GM21447 (cell line): ENCODE results near the gene CD99L2.
A peak's percentile ranks its signal among the peaks of the same experiment; 100 is the strongest.
"Not testable (repeated sequence)": the region's sequence is repeated elsewhere in the genome, so short reads cannot be mapped to it uniquely, and the experiment has no call there.

Experiments
- ATAC-seq: cut with Tn5 transposase; IDR thresholded peaks from one replicate; pipeline ENCODE4 v1.9.1; 2021; ENCODE audit not compliant: unreplicated experiment

CD99L2 gene

DNA sequence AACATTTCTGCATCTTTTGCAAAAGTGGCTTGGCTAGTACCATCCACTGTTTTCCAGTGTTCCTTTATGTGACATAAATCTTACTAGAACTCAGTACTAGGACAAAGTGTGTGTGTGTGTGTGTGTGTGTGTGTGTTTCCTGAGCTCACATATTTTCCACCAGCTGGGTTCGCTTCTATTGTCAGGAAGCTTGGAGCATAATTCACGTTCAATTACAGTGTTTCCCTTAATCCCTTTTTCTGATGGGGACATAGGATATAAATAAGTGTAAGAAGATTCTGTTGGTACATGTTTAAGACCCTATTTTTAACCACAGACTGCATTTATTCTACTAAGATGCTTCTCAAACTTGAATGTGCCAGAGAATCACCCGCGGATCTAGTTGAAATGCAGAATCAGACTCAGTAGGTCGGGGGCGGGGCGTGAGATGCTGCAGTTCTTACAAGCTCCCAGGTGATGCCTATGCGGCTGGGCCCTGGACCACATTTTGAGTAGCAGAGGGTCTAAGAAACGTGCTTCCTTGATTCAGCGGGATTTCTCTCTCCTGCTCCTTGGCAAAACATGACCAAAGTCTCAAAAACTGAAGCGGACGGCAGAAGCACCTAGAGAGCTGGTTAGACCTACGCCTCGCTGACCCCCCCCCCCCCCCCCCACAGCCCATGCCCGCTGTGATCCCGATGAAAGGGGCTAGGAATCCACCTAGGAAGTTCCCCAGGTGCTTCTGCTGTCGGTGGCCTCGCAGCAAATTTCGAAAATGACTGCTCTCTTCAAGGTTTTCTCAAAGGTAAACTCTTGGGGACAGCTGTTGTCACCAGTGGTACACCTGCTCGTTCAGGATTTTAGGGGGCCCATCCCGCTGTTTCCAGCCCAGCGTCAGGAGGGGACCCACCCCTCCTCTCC lies 797 bp downstream of the CD99L2 start:
- peak; percentile 1 for ATAC-seq

DNA sequence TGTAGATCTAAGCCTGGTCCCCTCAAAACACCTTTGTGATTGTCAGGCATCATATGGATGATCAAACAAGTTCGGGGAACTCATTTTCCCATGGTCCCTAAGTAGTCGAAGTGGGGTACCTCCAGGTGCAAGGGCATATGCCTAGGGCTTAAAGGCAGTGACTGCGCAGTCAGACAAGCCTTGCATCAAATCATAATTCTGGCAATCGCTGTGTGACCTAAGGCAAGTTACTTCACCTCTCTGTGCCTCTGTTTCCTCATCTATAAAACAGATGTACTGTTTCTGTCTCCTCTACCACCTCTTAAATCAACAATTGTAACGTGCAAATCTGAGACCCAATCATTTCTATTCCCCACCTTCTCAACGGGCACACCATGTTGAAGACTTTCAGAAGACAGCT lies 1.8 kb downstream of the CD99L2 start:
- ATAC-seq, result no peak

DNA sequence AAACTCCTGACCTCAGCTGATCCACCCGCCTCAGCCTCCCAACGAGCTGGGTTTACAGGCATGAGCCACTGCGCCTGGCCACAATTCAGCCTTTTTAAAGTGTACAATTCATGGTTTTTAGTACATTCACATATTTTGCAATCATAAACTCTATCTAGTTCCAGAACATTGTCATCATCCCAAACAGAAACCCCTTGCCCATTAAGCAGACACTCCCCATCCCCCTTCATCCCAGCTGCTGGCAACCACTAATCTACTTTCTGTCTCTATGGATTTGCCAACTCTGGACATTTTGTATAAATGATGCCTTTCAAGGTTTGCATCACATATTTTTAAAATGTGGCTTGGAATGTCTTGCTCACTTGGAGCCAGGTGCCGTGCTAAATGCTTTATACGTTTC lies 4.5 kb downstream of the CD99L2 start:
- ATAC-seq, result no peak

DNA sequence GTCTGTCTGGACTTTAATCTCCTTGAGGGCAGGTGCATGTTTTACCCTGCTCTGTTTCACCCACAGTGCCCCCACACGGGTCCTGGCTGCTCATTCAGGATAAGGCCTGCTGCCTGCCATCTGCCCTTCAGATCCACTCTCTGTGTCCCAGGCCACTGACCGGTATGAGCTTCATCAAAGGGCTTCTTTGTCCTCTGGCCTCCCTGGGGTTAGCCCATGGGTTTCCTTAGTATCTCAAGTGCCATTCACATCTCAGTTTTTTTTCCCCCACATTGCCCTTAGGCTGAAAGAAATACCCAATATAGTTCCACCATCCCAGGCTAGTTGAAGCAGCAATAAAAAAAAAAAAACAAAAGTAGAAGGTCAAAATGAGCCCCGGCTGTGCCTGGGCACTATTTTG lies 9.3 kb downstream of the CD99L2 start:
- no peak for ATAC-seq

DNA sequence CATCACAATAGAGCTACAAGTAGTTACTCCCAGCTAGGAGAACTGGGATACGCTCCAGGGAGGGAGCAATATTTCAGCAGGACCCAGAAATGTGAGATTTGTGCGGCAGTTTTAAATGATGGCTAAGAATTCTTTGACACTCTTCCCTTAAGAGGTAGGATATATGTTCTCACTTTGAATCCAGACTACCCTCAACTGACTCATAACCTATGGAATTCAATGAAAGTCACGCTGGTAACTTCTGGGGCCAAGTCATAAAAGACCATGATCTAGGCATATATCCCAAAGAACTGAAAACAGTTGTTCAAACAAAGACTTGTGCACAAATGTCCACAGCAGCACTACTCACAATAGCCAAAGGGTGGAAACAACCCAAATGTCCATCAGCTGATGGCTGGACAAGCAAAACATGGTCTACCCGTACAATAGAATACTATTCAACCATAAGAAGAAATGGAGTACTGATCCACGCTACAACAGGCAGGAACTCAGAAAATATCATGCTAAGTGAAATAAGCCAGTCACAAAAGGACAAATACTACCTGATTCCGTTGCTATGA lies 10.5 kb downstream of the CD99L2 start:
- ATAC-seq, result no peak

DNA sequence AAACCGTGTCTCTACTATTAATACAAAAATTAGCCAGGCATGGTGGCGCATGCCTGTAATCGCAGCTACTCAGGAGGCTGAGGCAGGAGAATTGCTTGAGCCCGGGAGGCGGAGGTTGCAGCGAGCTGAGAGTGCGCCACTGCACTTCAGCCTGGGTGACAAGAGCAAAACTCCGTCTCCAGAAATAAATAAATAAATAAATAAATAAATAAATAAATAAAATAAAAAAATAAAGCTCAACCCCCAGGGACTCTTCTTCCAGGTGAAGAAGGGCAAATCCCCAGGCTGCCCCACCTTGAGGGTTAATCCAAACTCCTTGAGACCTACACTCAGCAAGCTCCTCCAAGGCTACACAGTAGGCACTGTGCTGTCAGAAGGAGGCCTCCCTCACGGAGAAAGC lies 11.2 kb downstream of the CD99L2 start:
- ATAC-seq, result not testable (repeated sequence)

DNA sequence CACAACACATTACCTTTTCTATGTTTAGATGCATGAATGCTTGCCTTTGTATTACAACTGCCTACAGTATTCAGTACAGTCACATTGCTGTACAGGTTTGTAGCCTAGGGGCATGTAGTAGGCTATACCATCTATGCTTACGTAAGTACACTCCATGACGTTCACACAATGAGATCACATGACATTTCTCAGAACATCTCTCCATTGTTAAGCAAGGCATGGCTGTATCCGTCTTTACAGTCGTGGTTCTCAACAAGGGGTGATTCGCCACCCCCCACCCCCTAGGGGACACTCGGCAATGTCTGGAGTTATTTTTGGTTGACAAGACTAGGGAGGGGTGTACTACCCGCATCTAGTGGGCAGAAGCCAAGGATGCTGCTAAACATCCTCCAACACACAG lies 12.1 kb downstream of the CD99L2 start:
- no peak for ATAC-seq

DNA sequence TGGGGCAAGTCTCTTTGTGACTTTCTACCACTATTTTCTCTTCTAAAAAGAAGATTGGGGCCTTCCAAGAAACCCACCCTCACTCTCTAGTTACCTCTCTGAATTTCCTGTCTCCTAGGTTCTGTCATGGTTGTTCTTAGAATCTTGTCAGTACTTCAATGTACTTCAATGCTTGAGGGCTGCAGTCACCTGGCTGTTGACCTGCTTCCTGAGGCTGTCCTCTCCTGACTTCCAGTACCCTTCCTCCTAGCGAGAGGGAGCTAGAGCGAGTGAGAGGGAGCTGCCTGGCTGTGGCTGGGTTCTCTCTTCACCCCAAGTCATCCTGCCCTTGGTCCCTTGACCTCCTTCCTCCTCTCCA lies 17.7 kb downstream of the CD99L2 start:
- ATAC-seq, result no peak

DNA sequence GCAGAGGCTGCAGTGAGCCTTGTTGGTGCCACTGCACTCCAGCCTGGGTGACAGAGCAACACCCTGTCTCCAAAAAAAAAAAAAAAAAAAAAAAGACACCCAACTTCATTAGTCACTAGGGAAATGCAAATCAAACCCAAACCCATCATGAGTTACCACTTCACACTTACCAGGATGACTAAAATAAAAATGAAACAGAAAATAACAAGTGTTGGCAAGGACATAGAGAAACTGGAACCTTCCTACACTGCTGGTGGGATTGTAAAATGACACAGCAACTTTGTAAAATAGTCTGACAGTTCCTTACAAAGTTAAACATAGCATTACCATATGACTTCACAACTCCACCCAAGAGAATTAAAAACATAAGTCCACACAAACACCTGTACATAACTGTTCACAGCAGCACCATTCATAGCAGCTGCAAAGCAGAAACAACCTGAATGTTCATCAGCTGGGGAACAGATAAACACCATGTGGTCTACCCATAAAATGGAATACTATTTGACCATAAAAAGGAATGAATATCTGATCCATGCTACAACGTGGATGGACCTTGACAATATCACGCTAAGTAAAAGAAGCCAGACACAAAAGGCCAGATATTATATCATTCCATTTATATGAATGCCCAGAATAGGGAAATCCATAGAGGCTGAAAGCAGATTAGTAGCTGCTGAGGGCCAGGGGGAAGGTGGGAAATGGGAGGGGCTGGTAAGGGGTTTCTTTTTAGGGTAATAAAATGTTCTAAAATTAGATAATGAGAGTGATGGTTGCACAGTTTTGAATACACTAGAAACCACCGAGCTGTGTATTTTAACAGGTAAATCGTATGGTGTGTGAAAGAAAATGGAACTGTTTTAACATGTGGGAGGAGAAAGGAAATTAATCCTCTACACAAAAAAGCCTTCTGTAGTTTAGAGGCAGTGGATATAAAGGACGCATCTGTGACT lies 18.3 kb downstream of the CD99L2 start:
- peak; percentile 82 for ATAC-seq

DNA sequence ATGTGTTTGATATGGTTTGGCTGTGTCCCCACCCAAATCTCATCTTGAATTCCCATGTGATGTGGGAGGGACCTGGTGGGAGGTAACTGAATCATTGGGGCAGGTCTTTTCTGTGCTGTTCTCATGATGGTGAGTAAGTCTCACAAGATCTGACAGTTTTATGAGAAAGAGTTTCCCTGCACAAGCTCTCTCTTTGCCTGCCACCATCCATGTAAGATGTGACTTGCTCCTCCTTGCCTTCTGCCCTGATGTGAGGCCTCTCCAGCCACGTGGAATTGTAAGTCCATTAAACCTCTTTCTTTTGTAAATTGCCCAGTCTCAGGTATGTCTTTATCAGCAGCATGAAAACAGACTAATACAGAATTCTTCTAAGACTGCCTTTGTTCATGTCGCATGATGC lies 22.8 kb downstream of the CD99L2 start:
- not testable (repeated sequence) for ATAC-seq

DNA sequence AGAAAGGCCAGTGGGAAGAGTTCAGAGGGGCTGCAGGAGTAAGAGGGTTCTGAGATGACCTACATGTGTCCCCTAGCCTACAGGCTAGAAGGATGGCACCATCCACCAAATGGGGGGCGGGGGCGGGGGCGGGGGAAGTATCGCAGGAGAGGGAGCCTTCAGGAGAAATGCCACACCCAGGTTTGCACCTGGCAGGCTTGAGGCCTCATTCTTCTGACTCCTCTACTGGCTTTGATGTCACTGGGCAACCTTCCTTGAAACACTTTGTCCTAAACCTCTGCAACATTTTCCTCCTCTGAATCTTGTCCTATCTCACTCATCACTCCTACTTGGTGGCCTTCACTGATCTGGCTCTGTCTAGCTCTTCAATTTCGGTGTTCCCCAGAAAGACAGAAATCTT lies 24.0 kb downstream of the CD99L2 start:
- ATAC-seq, result no peak

DNA sequence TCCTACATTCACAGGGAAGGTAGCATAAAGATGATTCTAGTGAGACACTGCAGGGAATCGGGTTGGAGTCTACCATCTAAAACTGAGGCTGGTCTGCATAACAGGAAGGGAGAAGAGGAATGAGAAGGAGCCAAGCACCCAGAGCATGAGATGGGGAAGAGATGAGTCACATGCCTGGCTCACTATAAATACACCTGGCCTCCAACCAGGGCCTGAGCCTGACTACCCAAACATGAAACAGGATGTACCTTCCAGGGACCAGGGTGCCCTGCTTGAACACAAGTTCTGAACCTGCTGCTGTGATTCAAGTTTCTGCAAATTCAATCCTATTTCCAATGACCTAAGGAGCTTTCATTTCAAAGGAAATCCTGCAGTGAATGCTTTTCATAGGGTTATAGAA lies 24.9 kb downstream of the CD99L2 start:
- peak; percentile 81 for ATAC-seq

DNA sequence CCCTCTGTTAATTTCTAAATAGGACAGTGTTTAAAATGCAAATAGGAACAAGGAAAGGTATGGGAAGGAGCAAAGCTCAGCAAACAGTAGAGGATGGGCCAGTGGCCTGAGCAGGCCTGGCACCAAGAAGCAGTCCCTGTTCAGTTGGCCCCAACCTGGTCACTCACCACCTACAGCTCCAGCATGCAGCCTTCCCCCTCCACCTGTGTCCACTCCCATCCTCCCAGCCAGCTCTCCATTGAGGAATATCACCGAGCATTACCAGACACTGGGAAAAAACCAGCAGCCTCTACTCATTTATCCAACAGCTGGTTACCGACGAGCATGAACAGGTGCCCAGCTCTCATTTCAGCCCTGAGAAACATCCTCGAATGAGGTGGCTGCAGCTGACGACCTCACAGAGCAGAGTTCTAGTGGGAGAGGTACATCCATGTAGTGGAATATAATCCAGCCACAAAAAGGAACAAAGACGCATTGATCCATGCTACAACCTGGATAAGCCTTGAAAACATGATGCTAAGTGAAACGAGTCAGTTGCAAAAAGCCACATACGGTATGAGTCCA lies 25.6 kb downstream of the CD99L2 start:
- no peak for ATAC-seq

DNA sequence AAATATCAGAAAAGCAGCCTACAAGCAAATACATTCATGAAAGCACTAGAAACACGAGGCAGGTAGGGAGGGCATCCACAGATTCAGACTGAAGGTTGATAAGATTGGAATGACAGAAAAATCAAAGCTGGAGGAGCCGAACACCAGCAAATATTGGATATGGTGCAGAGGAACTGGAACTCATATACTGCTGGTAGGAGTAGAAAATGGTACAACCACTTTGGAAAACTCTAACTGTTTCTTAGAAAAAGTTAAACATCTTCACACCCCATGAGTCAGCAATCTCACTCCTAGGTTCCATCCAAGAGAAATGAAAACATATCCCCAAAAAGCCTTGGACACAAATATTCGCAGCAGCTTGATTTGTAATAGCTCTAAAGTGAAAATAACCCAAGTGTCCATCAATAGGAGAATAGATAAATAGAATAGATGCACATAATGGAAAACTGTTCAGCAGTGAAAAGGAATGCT lies 27.1 kb downstream of the CD99L2 start:
- no peak for ATAC-seq

DNA sequence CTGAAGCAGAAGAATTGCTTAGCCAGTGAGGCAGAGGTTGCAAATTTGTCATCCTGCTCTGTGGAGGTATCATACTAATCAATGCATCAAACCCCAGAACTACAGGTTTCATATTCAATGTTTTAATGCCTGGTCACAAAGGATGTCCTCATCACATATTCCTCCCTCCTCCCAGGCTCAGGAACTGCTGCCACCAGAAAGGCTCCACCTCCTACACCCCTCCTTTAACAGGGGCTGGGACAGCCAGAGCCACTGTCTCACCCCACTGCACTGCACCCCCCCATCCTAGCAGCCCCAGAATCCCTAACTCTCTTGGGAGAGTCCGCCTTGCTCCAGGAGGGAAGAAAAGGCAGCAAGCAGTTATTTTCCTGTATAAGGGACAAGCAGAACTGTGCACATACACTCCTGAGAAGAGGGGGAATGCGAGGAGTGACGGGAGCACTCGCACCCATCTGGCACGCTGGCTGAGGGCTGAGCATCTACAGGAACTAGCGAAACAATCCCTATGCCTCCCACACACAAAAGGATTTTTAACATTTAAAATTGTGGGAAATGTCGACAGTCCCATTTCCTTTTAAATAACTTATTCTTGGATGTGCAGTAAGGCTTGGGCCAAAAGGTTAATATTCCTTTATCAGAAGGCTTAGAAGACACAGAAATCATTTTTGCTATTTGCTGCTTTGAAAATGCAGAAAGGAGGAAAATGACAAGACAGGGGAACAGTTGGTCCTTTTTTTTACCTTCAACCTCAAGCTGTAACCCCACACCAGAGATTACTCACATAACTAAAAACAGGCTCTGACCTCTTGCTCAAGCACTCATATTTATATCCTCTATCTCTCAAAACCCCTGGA lies 27.8 kb downstream of the CD99L2 start:
- ATAC-seq, result no peak

DNA sequence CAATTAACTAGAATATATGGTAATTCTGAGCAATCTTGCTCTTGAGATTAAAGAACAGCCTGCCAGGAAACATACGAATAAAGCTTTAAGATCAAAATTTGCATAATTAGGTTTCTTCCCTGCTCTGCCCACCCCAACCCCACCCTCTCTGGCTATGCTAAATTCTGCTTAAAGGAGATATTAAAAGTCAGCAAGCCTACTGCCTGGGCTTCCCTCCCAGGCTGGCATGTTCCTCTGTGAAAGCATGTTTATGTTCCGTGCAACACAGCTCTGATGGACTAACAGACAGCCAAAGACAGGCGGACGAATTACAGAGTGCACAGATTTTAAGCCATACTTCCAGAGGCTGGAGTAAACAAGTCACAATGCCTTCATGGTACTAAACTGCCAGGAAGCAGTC lies 28.4 kb downstream of the CD99L2 start:
- ATAC-seq, result no peak

DNA sequence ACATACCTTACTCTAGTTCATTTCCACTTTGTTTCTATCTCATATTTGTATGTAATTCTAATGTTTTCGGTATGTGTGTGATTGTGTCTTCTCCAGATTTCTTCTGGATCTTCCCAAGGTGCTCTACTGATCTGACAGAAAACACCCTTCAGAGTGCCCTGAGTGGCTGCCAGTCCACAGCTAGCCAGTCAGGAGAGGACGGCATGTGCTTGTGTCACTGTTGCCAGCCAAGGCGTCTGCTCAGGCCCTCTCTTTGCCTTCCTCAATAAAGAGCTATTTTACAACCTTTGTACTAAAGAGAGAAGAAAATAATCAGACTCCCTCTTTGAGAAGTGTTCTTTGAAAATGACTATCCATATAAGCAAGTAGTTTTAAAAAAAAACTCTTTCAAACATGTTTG lies 29.0 kb downstream of the CD99L2 start:
- ATAC-seq, result no peak

DNA sequence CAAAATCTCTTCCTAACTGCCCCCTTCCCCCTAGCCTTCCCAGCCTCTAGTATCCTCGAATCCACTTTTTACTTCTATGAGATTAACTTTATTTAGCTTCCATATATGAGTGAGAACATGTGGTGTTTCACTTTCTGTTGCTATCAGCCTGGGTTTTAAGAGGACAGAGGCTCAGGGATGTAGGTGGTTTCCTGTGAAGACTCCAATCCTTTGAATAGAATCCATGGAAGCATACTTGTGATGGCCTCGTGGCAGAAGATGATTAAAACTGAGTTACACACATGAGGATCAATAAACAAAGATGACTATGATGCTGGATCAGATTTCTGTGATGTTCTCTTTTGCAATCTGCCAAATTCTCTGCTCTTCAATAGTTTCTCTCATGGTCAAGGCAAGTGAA lies 29.8 kb downstream of the CD99L2 start:
- no peak for ATAC-seq

DNA sequence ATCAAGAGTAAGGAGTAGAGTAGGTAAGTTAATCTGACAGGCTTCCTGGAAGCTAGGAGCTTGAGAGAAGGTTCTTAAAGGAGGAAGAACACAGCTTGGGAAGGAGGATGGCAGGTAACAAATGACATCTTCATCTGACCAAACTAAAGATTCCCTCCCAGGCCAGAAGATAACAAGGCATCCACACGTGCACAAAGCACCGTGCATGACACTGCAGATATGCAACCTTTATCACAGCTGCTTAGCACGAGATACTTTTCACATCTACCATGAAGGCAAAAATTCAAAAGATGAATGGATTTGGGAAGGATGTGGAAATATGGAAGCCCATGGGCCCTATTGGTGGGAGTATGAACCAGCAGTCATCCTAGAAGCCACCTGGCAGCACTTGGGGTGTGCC lies 34.3 kb downstream of the CD99L2 start:
- no peak for ATAC-seq

DNA sequence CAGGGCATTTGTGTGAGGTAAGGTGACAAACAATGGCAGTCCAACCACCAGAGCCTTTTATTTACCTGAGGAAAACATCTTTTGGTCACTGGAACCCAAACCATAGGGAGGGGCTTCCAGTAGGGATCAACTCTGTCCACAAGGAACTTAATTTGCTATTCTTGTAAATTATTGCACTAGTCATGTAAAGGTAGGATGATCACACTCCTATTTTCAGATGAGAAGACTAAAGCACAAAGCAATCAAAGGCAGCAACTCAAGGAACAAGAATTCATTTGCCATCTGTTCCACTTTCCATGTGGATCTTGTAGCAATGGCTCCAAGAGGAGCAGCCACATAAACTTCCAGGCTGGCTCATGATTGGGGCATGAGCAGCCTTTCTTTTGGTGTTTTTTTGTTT lies 35.3 kb downstream of the CD99L2 start:
- no peak for ATAC-seq
